ENCODE measurements around the gene SNRPB. TPM values are rescaled to one million over a fixed set of nuclear protein-coding genes. Genes with fewer than 3 reads are reported as not detected.

The SNRPB gene
- polyA plus RNA-seq, 2 of the 4 experiments (the other 2 are of a cell fraction) = 557 to 676 TPM

DNA sequence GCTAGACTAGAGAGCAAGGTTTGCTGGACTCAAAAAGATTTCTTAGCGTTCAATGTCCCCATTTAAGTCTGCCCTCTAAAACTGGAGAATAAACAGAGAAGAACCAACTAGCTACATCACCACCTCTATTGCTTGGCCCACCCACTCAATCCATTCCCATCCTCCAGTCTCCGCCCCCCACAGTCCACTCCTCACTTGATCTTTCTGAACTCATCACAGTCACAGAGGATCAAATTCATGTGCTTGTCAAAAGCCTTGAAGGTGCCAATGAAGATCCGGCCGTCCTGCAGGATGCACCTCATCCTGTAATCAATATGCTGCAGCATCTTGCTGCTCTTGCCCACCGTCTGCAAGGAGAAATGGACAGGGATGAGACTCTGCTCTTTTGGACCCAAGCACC is 3.2 kb downstream of the SNRPB start (continued):
- TF ChIP-seq, protein P1, sequence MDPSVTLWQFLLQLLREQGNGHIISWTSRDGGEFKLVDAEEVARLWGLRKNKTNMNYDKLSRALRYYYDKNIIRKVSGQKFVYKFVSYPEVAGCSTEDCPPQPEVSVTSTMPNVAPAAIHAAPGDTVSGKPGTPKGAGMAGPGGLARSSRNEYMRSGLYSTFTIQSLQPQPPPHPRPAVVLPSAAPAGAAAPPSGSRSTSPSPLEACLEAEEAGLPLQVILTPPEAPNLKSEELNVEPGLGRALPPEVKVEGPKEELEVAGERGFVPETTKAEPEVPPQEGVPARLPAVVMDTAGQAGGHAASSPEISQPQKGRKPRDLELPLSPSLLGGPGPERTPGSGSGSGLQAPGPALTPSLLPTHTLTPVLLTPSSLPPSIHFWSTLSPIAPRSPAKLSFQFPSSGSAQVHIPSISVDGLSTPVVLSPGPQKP (IDR thresholded peaks at IDR 0.05; ENCODE audit: low read depth, low read length) = no peak
- TF ChIP-seq HDAC2 (IDR thresholded peaks at IDR 0.05) (no peak), CHD4 (IDR thresholded peaks at IDR 0.05; ENCODE audit: borderline replicate concordance) (no peak), SMC3 (IDR thresholded peaks at IDR 0.05) (no peak)

DNA sequence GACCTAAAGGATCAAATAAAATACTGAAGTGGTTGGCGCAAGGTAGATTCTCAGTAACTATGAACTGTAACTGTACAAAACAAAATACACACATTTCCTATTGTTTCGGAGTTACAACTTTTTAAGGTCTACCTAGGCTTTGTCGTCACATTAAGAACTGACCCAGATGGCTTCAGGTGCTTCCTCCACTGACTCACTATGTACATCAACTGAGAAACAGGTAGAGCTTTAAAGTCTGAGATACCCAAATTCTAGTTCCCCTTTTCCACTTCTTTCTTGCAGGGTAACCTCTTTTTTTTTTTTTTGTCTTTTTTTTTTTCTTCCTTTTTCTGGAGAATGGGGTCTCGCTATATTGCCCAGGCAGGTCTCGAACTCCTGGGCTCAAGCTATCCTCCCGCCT is 5.5 kb downstream of the SNRPB start:
- 96% methylated on average over 6 of the region's 6 CpGs for WGBS (ENCODE audit: missing lambda C conversion rate)
- CTCF ChIA-PET = interaction anchor here (0.6 to 6.8 kb wide), 3 partner anchors 13 to 500 kb away, joined by 3 to 52 read pairs (median 3); no protein-coding TSS in a partner anchor

DNA sequence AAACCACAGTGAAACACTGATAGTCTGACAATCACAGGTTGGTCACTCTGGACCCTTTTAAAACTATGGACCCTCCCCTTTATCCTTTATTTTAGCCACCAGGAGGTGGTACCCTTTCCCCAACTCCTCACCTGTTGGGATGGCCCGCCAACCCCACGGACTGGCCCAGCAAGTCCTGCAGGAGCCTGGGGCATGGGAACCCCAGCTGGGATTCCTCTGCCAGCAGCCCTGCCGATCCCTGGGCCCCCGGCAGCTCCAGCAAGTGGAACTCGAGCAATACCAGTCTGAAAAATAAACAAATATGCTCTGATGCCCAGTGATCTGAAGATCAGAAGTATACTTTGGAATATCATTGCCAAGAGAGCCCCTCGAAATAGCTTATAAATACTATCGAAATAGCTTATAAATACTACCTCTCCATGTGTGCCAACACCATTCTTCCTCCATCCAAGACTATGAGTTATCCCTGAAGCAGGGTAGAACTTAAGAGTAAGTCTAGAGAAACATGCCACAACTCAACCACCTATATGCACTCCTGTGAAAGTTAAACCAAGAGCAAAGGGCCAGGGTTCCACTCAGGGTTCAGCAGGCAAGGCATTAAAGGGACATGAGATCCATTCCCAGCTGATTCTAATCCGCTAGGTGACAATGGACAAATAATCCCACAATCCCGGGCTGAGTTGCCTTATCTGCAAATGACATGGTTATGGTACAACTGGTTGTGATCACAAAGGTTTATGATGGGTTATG is 6.8 kb downstream of the SNRPB start:
- ChIA-PET POLR2A (no interaction called here), CTCF (interaction anchor here (0.9 to 6.8 kb wide), 7 partner anchors 12 to 699 kb away, joined by 3 to 52 read pairs (median 4); no protein-coding TSS in a partner anchor)
- Histone ChIP-seq H3K27ac (no peak overlapping the region), H3K9me3 (no peaks in the 10 kb centered on the region), H3K4me1 (peaks cover 17% of the 10 kb centered on the region), H3K4me2 (no peak overlapping the region), H3K4me3 (no peak overlapping the region)
- no peak for DNase-seq (ENCODE audit: low read depth in 1 of 2, low spot score in 1 of 2)
- no peak for FAIRE-seq
- TF ChIP-seq POLR2AphosphoS2 (conservative IDR thresholded peaks at IDR 0.05; ENCODE audit: low read length) = peak; percentile 73; the same call in 1 of the 2 replicates
- TF ChIP-seq, protein P2, sequence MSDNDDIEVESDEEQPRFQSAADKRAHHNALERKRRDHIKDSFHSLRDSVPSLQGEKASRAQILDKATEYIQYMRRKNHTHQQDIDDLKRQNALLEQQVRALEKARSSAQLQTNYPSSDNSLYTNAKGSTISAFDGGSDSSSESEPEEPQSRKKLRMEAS (IDR thresholded peaks at IDR 0.05) = no peak
- no peak for ATAC-seq
- 90% methylated on average over 9 of the region's 9 CpGs for WGBS (ENCODE audit: missing lambda C conversion rate)

More for the DNA sequence above, 5.5 kb downstream of the SNRPB start:
- Histone ChIP-seq H3K9me3 (no peaks in the 10 kb centered on the region), H3K27ac (no peak overlapping the region), H3K4me1 (peaks cover 21% of the 10 kb centered on the region), H3K4me3 (no peak overlapping the region), H3K4me2 (no peak overlapping the region)
- POLR2A ChIA-PET = interaction anchor here (0.6 to 0.7 kb wide), 2 partner anchors 12 to 44 kb away, joined by 4 to 7 read pairs; no protein-coding TSS in a partner anchor
- DNase-seq (ENCODE audit: low read depth in 1 of 2, low spot score in 1 of 2) (no peak), ATAC-seq (no peak), FAIRE-seq (no peak)
- TF ChIP-seq, protein P3, sequence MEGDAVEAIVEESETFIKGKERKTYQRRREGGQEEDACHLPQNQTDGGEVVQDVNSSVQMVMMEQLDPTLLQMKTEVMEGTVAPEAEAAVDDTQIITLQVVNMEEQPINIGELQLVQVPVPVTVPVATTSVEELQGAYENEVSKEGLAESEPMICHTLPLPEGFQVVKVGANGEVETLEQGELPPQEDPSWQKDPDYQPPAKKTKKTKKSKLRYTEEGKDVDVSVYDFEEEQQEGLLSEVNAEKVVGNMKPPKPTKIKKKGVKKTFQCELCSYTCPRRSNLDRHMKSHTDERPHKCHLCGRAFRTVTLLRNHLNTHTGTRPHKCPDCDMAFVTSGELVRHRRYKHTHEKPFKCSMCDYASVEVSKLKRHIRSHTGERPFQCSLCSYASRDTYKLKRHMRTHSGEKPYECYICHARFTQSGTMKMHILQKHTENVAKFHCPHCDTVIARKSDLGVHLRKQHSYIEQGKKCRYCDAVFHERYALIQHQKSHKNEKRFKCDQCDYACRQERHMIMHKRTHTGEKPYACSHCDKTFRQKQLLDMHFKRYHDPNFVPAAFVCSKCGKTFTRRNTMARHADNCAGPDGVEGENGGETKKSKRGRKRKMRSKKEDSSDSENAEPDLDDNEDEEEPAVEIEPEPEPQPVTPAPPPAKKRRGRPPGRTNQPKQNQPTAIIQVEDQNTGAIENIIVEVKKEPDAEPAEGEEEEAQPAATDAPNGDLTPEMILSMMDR (IDR thresholded peaks at IDR 0.05) = no peak
- TF ChIP-seq TFCP2L1 (CRISPR knock-in tag; IDR thresholded peaks at IDR 0.05) (no peak), NFE2L2 (conservative IDR thresholded peaks at IDR 0.05; ENCODE audit: low read length) (no peak), CHD2 (IDR thresholded peaks at IDR 0.05; ENCODE audit: low read length, partially characterized antibody) (no peak), FOSB (CRISPR knock-in tag; IDR thresholded peaks at IDR 0.05) (no peak), HDAC2 (IDR thresholded peaks at IDR 0.05) (no peak), MAZ (IDR thresholded peaks at IDR 0.05; ENCODE audit: borderline replicate concordance, low read depth, low read length) (no peak), FOSL2 (IDR thresholded peaks at IDR 0.05) (no peak), FOSL2 (CRISPR knock-in tag; IDR thresholded peaks at IDR 0.05) (no peak), RFX5 (IDR thresholded peaks at IDR 0.05) (no peak), CBX8 (IDR thresholded peaks at IDR 0.05) (no peak), NPAS2 (CRISPR knock-in tag; IDR thresholded peaks at IDR 0.05; ENCODE audit: borderline replicate concordance) (no peak), JUN (IDR thresholded peaks at IDR 0.05) (no peak), RARB (CRISPR knock-in tag; IDR thresholded peaks at IDR 0.05) (no peak), BHLHE40 (IDR thresholded peaks at IDR 0.05; ENCODE audit: low read depth, low read length) (no peak), HOXB13 (CRISPR knock-in tag; IDR thresholded peaks at IDR 0.05; ENCODE audit: low read depth) (no peak), FOXS1 (CRISPR knock-in tag; IDR thresholded peaks at IDR 0.05) (no peak), MAFK (IDR thresholded peaks at IDR 0.05; ENCODE audit: partially characterized antibody) (no peak)
- TF ChIP-seq, protein P4, sequence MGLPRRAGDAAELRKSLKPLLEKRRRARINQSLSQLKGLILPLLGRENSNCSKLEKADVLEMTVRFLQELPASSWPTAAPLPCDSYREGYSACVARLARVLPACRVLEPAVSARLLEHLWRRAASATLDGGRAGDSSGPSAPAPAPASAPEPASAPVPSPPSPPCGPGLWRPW (IDR thresholded peaks at IDR 0.05) = no peak
- TF ChIP-seq, protein P5, sequence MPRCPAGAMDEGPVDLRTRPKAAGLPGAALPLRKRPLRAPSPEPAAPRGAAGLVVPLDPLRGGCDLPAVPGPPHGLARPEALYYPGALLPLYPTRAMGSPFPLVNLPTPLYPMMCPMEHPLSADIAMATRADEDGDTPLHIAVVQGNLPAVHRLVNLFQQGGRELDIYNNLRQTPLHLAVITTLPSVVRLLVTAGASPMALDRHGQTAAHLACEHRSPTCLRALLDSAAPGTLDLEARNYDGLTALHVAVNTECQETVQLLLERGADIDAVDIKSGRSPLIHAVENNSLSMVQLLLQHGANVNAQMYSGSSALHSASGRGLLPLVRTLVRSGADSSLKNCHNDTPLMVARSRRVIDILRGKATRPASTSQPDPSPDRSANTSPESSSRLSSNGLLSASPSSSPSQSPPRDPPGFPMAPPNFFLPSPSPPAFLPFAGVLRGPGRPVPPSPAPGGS (IDR thresholded peaks at IDR 0.05) = no peak
- TF ChIP-seq, protein P6, sequence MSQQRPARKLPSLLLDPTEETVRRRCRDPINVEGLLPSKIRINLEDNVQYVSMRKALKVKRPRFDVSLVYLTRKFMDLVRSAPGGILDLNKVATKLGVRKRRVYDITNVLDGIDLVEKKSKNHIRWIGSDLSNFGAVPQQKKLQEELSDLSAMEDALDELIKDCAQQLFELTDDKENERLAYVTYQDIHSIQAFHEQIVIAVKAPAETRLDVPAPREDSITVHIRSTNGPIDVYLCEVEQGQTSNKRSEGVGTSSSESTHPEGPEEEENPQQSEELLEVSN (IDR thresholded peaks at IDR 0.05; ENCODE audit: borderline replicate concordance, low read depth) = no peak

Data from A549 (cell line).